ENCODE results near the gene ARL6. TPM values are rescaled to one million over a fixed set of nuclear protein-coding genes. Genes with fewer than 3 reads are reported as not detected.

The ARL6 gene, protein sequence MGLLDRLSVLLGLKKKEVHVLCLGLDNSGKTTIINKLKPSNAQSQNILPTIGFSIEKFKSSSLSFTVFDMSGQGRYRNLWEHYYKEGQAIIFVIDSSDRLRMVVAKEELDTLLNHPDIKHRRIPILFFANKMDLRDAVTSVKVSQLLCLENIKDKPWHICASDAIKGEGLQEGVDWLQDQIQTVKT
- total RNA-seq (1 to 10 TPM; 5.9 to 8.5 TPM), polyA plus RNA-seq (1 to 10 TPM; 4.7 to 7.8 TPM)
- long read RNA-seq, donor 1, full-length matches to known transcripts: 2 of 2 reads
- long read RNA-seq, donor 1, partial matches to known transcripts: 0 of 2 reads
- long read RNA-seq, donor 1, other reads (novel, unspliced or antisense): 0 of 2 reads
- long read RNA-seq, donor 2, full-length matches to known transcripts: 3 of 4 reads
- long read RNA-seq, donor 2, partial matches to known transcripts: 0 of 4 reads
- long read RNA-seq, donor 2, other reads (novel, unspliced or antisense): 1 of 4 reads

DNA sequence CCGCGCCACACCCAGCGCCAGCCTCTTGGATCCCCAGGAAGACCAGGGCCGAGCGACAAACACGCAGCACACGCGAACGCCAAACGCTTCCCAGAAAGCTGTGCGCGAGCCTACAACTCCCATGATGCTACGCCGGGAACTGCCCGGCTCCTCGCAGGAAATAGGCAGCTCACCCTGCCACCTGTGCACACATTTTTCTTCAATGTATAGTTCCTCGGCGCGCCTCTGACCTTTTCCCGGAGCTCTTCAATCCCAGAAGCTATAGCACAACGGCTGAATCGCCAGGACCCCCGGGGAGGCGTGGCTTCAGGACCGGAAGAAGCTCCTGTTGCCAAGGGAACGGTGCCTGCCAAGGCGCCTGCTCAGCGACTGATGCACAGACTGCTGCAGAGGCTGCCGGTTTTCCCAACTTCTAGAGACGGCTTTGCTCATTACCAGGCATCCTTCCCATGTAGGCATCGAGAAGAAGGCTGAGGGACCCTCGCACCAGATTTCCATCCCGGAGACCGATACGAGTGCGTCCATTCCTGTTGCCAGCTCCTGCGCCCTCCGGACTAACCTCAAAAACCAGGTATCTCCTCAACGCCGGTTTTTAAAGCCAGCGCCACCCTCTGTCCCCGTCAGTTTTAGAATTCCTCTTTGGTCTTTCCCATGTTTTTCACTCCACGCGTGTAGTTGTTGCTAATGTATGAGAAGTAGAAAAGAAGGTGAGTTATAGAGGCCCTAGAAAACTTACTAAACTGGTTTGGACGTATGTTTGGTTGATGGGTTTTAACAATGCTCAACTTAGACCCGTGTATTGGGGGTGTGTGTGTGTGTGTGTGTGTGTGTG lies at the start of gene ARL6:
Gene ARL6 (plus strand): TSS at position 352 of the 832 bp plus-strand sequence. CDS start 3,350 bp downstream, outside the sequence.
- Histone ChIP-seq H3K9me3 (ENCODE audit: control insufficient read depth, low read length) (no peaks in the 10 kb centered on the region), H3K4me3 (ENCODE audit: low read length in 2 of 2) (peak within 1 kb of the TSS; percentile 52 to 73), H3K36me3 (ENCODE audit: control insufficient read depth in 1 of 2, insufficient read depth in 2 of 2, low read length in 1 of 2) (no peaks in the 10 kb centered on the region), H3K4me1 (ENCODE audit: control insufficient read depth in 1 of 2, insufficient read depth in 2 of 2, low read length in 2 of 2) (no peaks in the 10 kb centered on the region), H3K27ac (ENCODE audit: low read depth in 1 of 2, low read length in 2 of 2) (no peak within 1 kb of the TSS), H3K27me3 (ENCODE audit: control insufficient read depth in 1 of 2, insufficient read depth in 2 of 2, low read length in 1 of 2) (no peaks in the 10 kb centered on the region)
- WGBS, 2 donors: 0% methylated on average over 46 of the region's 46 CpGs
- peak; percentile 96 for ATAC-seq (ENCODE audit: low FRiP score)
- intact Hi-C loops (cut with DNase I): no loop called here
- DNase-seq: peak; percentile 89 to 93

DNA sequence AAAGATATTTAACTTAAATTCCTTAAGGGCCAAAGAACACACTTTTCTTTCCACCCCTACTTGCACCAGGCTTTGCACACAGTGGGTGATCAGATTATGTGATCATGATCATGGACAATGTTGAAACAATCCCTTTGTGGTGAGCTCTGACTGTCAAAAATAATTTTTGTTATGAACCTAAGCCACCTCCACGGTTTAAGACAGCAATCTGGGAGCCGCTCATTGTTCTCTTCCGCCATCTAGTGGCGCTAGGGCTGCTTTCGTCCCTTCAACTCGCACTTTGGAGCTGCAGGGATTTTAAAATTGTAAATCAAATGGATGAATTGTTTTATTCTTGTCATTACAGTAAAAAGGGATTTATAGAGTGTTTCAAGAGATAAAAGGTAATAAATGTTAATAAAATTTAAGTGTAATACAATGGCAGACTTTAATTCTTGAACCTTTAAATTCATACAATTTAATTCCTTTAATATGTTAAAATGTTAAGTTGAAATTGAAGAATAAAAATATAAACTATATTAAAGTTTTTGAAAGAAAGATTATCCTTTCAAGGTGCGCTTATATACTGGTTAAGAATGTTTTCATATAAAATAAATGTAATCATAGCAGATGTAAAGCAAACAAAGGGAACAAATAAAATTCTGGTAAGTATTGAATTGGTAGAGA lies 45.3 kb upstream of the ARL6 start:
- Histone ChIP-seq H3K9me3 (ENCODE audit: control insufficient read depth, low read length) (no peaks in the 10 kb centered on the region), H3K4me1 (ENCODE audit: control insufficient read depth in 1 of 2, insufficient read depth in 2 of 2, low read length in 2 of 2) (no peaks in the 10 kb centered on the region), H3K4me3 (ENCODE audit: low read length in 2 of 2) (no peak overlapping the region), H3K27me3 (ENCODE audit: control insufficient read depth in 1 of 2, insufficient read depth in 2 of 2, low read length in 1 of 2) (no peaks in the 10 kb centered on the region), H3K27ac (ENCODE audit: low read depth in 1 of 2, low read length in 2 of 2) (no peak overlapping the region), H3K36me3 (ENCODE audit: control insufficient read depth in 1 of 2, insufficient read depth in 2 of 2, low read length in 1 of 2) (no peaks in the 10 kb centered on the region)
- ATAC-seq (ENCODE audit: low FRiP score): no peak
- intact Hi-C loops (cut with DNase I): loop anchor here (5.0 to 10.0 kb wide), 2 partner anchors 854 to 857 kb away; no protein-coding TSS in a partner anchor
- WGBS, 2 donors: 3% methylated on average over 7 of the region's 7 CpGs
- peak; percentile 67 to 83 for DNase-seq

DNA sequence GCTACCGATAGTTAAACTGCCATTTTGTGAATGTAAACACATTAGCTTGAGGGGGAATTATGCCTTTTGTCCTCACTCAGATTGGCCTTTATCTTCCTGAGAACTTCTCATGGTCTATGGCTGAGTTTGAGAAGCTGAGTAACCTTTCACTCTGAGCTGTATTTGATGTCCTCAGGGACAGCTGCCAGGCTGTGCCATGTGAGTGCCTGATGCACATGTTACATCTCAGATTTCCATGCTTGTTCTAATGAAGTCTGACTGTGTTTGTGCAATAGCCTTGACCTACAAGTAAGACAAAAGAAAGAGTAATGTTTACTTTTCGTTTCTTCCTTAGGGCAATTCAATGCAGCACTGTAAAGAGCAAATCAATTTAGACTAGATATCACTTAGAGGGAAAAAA lies 44.1 kb upstream of the ARL6 start:
- intact Hi-C loops (cut with DNase I): no loop called here
- Histone ChIP-seq H3K4me3 (ENCODE audit: low read length in 2 of 2) (no peak overlapping the region), H3K9me3 (ENCODE audit: control insufficient read depth, low read length) (no peaks in the 10 kb centered on the region), H3K27me3 (ENCODE audit: control insufficient read depth in 1 of 2, insufficient read depth in 2 of 2, low read length in 1 of 2) (no peaks in the 10 kb centered on the region), H3K27ac (ENCODE audit: low read depth in 1 of 2, low read length in 2 of 2) (no peak overlapping the region), H3K36me3 (ENCODE audit: control insufficient read depth in 1 of 2, insufficient read depth in 2 of 2, low read length in 1 of 2) (no peaks in the 10 kb centered on the region), H3K4me1 (ENCODE audit: control insufficient read depth in 1 of 2, insufficient read depth in 2 of 2, low read length in 2 of 2) (no peaks in the 10 kb centered on the region)
- 57 to 62% methylated on average over 2 of the region's 2 CpGs for WGBS, 2 donors
- no peak for ATAC-seq (ENCODE audit: low FRiP score)
- no peak for DNase-seq

DNA sequence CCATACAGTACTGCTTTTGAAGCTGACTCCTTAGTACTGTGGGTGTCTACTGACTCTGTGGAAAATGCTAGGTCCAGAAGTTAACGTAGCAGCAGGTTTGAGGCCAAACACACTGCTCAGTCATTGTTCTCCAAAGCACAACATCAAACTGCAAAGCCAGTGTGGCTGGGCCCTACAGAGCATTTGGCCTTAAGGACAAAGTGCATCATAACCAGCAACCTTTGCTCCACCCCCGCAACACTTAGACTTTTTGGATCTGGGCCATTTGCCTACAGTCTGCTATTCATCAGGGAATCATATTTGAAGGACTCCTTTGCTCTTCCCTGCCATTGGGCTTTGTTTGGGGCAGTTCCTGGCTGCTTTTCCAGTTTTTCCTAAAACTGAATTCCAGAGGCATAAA lies 43.1 kb upstream of the ARL6 start:
- intact Hi-C loops (cut with DNase I): no loop called here
- no peak overlapping the region for H3K4me3 ChIP-seq (ENCODE audit: low read length in 2 of 2)
- 70 to 75% methylated on average over 2 of the region's 2 CpGs for WGBS, 2 donors
- no peak overlapping the region for H3K27ac ChIP-seq (ENCODE audit: low read depth in 1 of 2, low read length in 2 of 2)
- no peaks in the 10 kb centered on the region for H3K9me3 ChIP-seq (ENCODE audit: control insufficient read depth, low read length)
- no peaks in the 10 kb centered on the region for H3K4me1 ChIP-seq (ENCODE audit: control insufficient read depth in 1 of 2, insufficient read depth in 2 of 2, low read length in 2 of 2)
- no peaks in the 10 kb centered on the region for H3K36me3 ChIP-seq (ENCODE audit: control insufficient read depth in 1 of 2, insufficient read depth in 2 of 2, low read length in 1 of 2)
- ATAC-seq (ENCODE audit: low FRiP score) (no peak), DNase-seq (no peak)
- no peaks in the 10 kb centered on the region for H3K27me3 ChIP-seq (ENCODE audit: control insufficient read depth in 1 of 2, insufficient read depth in 2 of 2, low read length in 1 of 2)

DNA sequence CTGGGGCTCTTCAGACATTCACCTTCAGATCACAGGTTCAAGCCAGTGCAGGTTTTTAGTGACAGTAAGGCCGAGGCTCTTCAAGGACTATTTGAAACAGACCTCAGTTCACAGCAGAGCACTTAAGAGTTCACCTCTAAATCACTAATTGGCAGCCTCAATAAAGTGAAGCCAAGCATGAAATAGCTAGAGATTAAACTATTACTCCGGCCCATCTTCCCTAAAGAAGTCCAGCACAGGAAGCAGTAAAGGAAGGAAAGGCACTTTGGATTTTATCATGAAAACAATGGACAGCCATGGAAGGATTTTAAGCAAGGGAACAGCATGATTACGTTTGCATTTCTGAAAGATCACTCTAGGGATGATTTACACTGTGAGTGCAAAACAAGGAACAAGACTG lies 27.6 kb upstream of the ARL6 start:
- intact Hi-C loops (cut with DNase I): no loop called here
- no peak for DNase-seq
- no peaks in the 10 kb centered on the region for H3K27me3 ChIP-seq (ENCODE audit: control insufficient read depth in 1 of 2, insufficient read depth in 2 of 2, low read length in 1 of 2)
- H3K27ac ChIP-seq (ENCODE audit: low read depth in 1 of 2, low read length in 2 of 2): no peak overlapping the region
- H3K36me3 ChIP-seq (ENCODE audit: control insufficient read depth in 1 of 2, insufficient read depth in 2 of 2, low read length in 1 of 2): no peaks in the 10 kb centered on the region
- no peaks in the 10 kb centered on the region for H3K4me1 ChIP-seq (ENCODE audit: control insufficient read depth in 1 of 2, insufficient read depth in 2 of 2, low read length in 2 of 2)
- 26 to 35% methylated on average over 3 of the region's 3 CpGs for WGBS, 2 donors
- no peaks in the 10 kb centered on the region for H3K9me3 ChIP-seq (ENCODE audit: control insufficient read depth, low read length)
- no peak for ATAC-seq (ENCODE audit: low FRiP score)
- H3K4me3 ChIP-seq (ENCODE audit: low read length in 2 of 2): no peak overlapping the region

DNA sequence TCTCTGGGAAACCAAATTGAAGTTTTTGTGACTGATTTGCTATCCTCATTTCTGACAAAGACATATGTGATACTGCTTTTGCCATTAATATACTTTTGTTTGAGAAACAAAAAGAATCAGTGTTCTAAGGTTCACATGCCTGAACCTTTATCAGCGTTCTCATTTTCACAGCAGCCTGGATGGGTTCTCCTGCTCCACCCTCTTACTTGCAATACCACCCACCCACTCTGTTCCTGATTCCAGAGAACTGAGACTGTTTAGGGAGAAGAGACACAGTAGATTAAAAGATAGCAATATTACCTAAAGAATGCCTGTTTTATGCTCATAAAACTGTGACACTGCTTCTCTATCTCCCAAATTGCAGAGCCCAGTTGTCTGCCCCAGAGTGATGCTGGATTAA lies 25.8 kb upstream of the ARL6 start:
- no peaks in the 10 kb centered on the region for H3K27me3 ChIP-seq (ENCODE audit: control insufficient read depth in 1 of 2, insufficient read depth in 2 of 2, low read length in 1 of 2)
- H3K36me3 ChIP-seq (ENCODE audit: control insufficient read depth in 1 of 2, insufficient read depth in 2 of 2, low read length in 1 of 2): no peaks in the 10 kb centered on the region
- no peak for ATAC-seq (ENCODE audit: low FRiP score)
- no peak for DNase-seq
- intact Hi-C loops (cut with DNase I): no loop called here
- H3K9me3 ChIP-seq (ENCODE audit: control insufficient read depth, low read length): no peaks in the 10 kb centered on the region
- WGBS, 2 donors: 56 to 65% methylated on average over 1 of the region's 1 CpG
- no peaks in the 10 kb centered on the region for H3K4me1 ChIP-seq (ENCODE audit: control insufficient read depth in 1 of 2, insufficient read depth in 2 of 2, low read length in 2 of 2)
- no peak overlapping the region for H3K27ac ChIP-seq (ENCODE audit: low read depth in 1 of 2, low read length in 2 of 2)
- H3K4me3 ChIP-seq (ENCODE audit: low read length in 2 of 2): no peak overlapping the region

DNA sequence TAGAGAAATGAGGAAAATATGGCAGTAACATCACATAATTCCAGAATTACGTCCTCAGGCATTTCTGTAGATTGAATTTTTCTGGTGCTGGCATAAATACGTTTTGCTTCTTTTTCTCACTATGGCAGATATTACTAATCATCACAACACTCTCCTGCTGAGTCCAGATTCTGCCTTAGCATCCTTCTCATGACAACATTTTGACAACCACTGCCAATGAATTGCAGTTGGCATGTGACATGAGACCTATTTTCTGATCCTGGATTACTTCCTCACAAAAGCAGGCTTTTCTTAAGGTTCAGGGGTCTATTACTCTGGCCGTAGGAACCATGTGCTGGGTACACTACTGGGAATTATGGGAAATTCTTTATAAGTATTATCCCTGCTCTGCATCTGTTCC lies 22.5 kb upstream of the ARL6 start:
- H3K9me3 ChIP-seq (ENCODE audit: control insufficient read depth, low read length): no peaks in the 10 kb centered on the region
- intact Hi-C loops (cut with DNase I): no loop called here
- H3K4me3 ChIP-seq (ENCODE audit: low read length in 2 of 2): no peak overlapping the region
- no peak for ATAC-seq (ENCODE audit: low FRiP score)
- WGBS, 2 donors: 70 to 74% methylated on average over 3 of the region's 3 CpGs
- no peak for DNase-seq
- no peaks in the 10 kb centered on the region for H3K36me3 ChIP-seq (ENCODE audit: control insufficient read depth in 1 of 2, insufficient read depth in 2 of 2, low read length in 1 of 2)
- H3K4me1 ChIP-seq (ENCODE audit: control insufficient read depth in 1 of 2, insufficient read depth in 2 of 2, low read length in 2 of 2): no peaks in the 10 kb centered on the region
- H3K27me3 ChIP-seq (ENCODE audit: control insufficient read depth in 1 of 2, insufficient read depth in 2 of 2, low read length in 1 of 2): no peaks in the 10 kb centered on the region
- no peak overlapping the region for H3K27ac ChIP-seq (ENCODE audit: low read depth in 1 of 2, low read length in 2 of 2)

DNA sequence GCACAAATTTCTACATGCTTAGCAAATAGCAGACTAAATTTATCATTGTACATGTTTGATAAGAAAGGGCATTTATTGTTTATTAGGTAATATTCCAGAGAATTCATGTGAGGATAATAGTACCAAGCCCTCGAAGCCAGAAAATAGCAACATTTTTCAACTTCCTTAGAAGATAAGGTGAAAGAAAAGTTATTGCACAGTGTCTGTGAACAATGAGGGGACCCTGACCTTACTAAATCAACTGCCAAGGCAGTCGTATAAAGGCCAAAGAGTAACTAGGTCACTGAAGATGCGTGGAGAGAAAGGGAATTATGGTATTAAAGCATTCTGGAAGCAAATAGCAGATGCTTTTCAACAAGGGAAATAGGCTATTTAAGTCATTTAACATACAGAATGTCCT lies 20.3 kb upstream of the ARL6 start:
- 36 to 47% methylated on average over 3 of the region's 3 CpGs for WGBS, 2 donors
- Histone ChIP-seq H3K36me3 (ENCODE audit: control insufficient read depth in 1 of 2, insufficient read depth in 2 of 2, low read length in 1 of 2) (no peaks in the 10 kb centered on the region), H3K4me1 (ENCODE audit: control insufficient read depth in 1 of 2, insufficient read depth in 2 of 2, low read length in 2 of 2) (no peaks in the 10 kb centered on the region), H3K27me3 (ENCODE audit: control insufficient read depth in 1 of 2, insufficient read depth in 2 of 2, low read length in 1 of 2) (no peaks in the 10 kb centered on the region), H3K9me3 (ENCODE audit: control insufficient read depth, low read length) (no peaks in the 10 kb centered on the region), H3K4me3 (ENCODE audit: low read length in 2 of 2) (no peak overlapping the region), H3K27ac (ENCODE audit: low read depth in 1 of 2, low read length in 2 of 2) (no peak overlapping the region)
- intact Hi-C loops (cut with DNase I): no loop called here
- DNase-seq: no peak
- no peak for ATAC-seq (ENCODE audit: low FRiP score)
